ENCODE measurements around the gene RXRB. TPM values are rescaled to one million over a fixed set of nuclear protein-coding genes. Genes with fewer than 3 reads are reported as not detected.

RXRB gene
- total and polyA plus RNA-seq, 10 of the 15 experiments (the other 5 are each of a cell fraction or from before 2014, with no cell fraction given): 0.71 to 35.0 (median 20.4) TPM

GRCh38 chr6:33164665-33165373 lies 35.6 kb downstream of the RXRB start:
- H3K4me2 ChIP-seq (ENCODE audit: control insufficient read depth, insufficient read depth): no peak overlapping the region
- TF ChIP-seq RCOR1 (conservative IDR thresholded peaks at IDR 0.05; ENCODE audit: low read depth, low read length) (no peak), RAD51 (IDR thresholded peaks at IDR 0.05) (peak; percentile 32; the same call in 1 of the 2 replicates)
- POLR2A ChIA-PET: no interaction called here
- no peak for ATAC-seq
- no peaks in the 10 kb centered on the region for H3K27me3 ChIP-seq (replicated peaks in 1 of 2; ENCODE audit: control insufficient read depth in 2 of 2, insufficient read depth in 2 of 2, low read length in 1 of 2)
- no peaks in the 10 kb centered on the region for H4K20me1 ChIP-seq (ENCODE audit: control insufficient read depth, insufficient read depth)
- FAIRE-seq: no peak
- BruUV-seq (replicated peaks): no TSS peak
- H3K4me3 ChIP-seq: no peak overlapping the region
- no peak overlapping the region for H3K9ac ChIP-seq (ENCODE audit: control insufficient read depth, insufficient read depth, low read length)
- SMC1A ChIA-PET (ENCODE audit: uncharacterized antibody, unreplicated experiment): interaction anchor here (1.1 to 2.1 kb wide), 2 partner anchors 8 to 15 kb away, joined by 3 to 4 read pairs; no protein-coding TSS in a partner anchor
- H3K36me3 ChIP-seq (ENCODE audit: control insufficient read depth in 2 of 2, insufficient read depth in 2 of 2, low read length in 1 of 2): no peaks in the 10 kb centered on the region
- no peak overlapping the region for H3K27ac ChIP-seq (ENCODE audit: control insufficient read depth, insufficient read depth)
- intact Hi-C loops (cut with micrococcal nuclease; ENCODE audit: unreplicated experiment) (no loop called here), in situ Hi-C loops (cut with MboI) (no loop called here)
- peaks cover 4% of the 10 kb centered on the region for H3K4me1 ChIP-seq (ENCODE audit: control insufficient read depth, insufficient read depth, low read length)
- CTCF ChIA-PET: interaction anchor here (0.7 to 9.5 kb wide), 5 partner anchors 16 to 150 kb away, joined by 3 to 80 read pairs (median 9); no protein-coding TSS in a partner anchor
- H3K9me3 ChIP-seq (replicated peaks; ENCODE audit: control insufficient read depth, insufficient read depth, low read length): no peaks in the 10 kb centered on the region
- 40% methylated on average over 8 of the region's 14 CpGs for WGBS (ENCODE audit: insufficient coverage, insufficient replicate concordance, low lambda C conversion rate, missing lambda C conversion rate)
- no peak overlapping the region for H2AFZ ChIP-seq (ENCODE audit: control insufficient read depth, low read depth, low read length)
- H3K79me2 ChIP-seq (ENCODE audit: control insufficient read depth, insufficient read depth, low read length): no peaks in the 10 kb centered on the region
- DNase-seq (ENCODE audit: low read depth, low spot score): no peak
- RAD21 ChIA-PET (ENCODE audit: unreplicated experiment): interaction anchor here (1.6 kb wide), 1 partner anchor 8 kb away, joined by 5 read pairs; no protein-coding TSS in a partner anchor

GRCh38 chr6:33164176-33164575 lies 36.3 kb downstream of the RXRB start:
- Histone ChIP-seq H3K9ac (ENCODE audit: control insufficient read depth, insufficient read depth, low read length) (no peak overlapping the region), H3K4me2 (ENCODE audit: control insufficient read depth, insufficient read depth) (no peak overlapping the region), H3K9me3 (replicated peaks; ENCODE audit: control insufficient read depth, insufficient read depth, low read length) (no peaks in the 10 kb centered on the region), H2AFZ (ENCODE audit: control insufficient read depth, low read depth, low read length) (no peak overlapping the region), H3K4me1 (ENCODE audit: control insufficient read depth, insufficient read depth, low read length) (peaks cover 4% of the 10 kb centered on the region), H3K4me3 (no peak overlapping the region), H3K27me3 (replicated peaks in 1 of 2; ENCODE audit: control insufficient read depth in 2 of 2, insufficient read depth in 2 of 2, low read length in 1 of 2) (no peaks in the 10 kb centered on the region), H3K27ac (ENCODE audit: control insufficient read depth, insufficient read depth) (no peak overlapping the region), H3K79me2 (ENCODE audit: control insufficient read depth, insufficient read depth, low read length) (no peaks in the 10 kb centered on the region), H4K20me1 (ENCODE audit: control insufficient read depth, insufficient read depth) (no peaks in the 10 kb centered on the region), H3K36me3 (ENCODE audit: control insufficient read depth in 2 of 2, insufficient read depth in 2 of 2, low read length in 1 of 2) (no peaks in the 10 kb centered on the region)
- ChIA-PET RAD21 (ENCODE audit: unreplicated experiment) (interaction anchor here (1.6 kb wide), 1 partner anchor 9 kb away, joined by 5 read pairs; no protein-coding TSS in a partner anchor), CTCF (interaction anchor here (1.0 to 9.5 kb wide), 5 partner anchors 8 to 84 kb away, joined by 3 to 80 read pairs (median 9); no protein-coding TSS in a partner anchor), POLR2A (no interaction called here), SMC1A (ENCODE audit: uncharacterized antibody, unreplicated experiment) (interaction anchor here (1.1 kb wide), 1 partner anchor 14 kb away, joined by 3 read pairs; no protein-coding TSS in a partner anchor)
- 26% methylated on average over 10 of the region's 10 CpGs for WGBS (ENCODE audit: insufficient coverage, insufficient replicate concordance, low lambda C conversion rate, missing lambda C conversion rate)
- no TSS peak for BruUV-seq (replicated peaks)
- intact Hi-C loops (cut with micrococcal nuclease; ENCODE audit: unreplicated experiment): no loop called here
- DNase-seq (ENCODE audit: low read depth, low spot score) (no peak), ATAC-seq (no peak), FAIRE-seq (no peak)
- TF ChIP-seq POLR2AphosphoS2 (IDR thresholded peaks at IDR 0.05; ENCODE audit: low read depth, low read length): no peak
- no peak for TF ChIP-seq CHD4 (IDR thresholded peaks at IDR 0.05)
- no peak for TF ChIP-seq RAD21 (IDR thresholded peaks at IDR 0.05; ENCODE audit: insufficient read depth, low read depth, low read length)
- in situ Hi-C loops (cut with MboI): no loop called here

Data from GM12878 (cell line).